Germinal center (tissue), 1 donor: ENCODE data around the gene PROSER2.

Source experiments
- DNase-seq: peaks from one replicate; pipeline ENCODE4 v3.0.0; 2012; ENCODE audit warnings: mixed read lengths, low spot score

PROSER2 gene

GRCh38 chr10:11823122-11823988, at the start of gene PROSER2:
TSS of gene PROSER2 (plus strand) at chr10:11823356. CDS start at chr10:11852078, 28,722 bp downstream.
- DNase-seq = peak; percentile 56

- no peak for DNase-seq
Measured at GRCh38 chr10:11773761-11774441, 49.3 kb upstream of the PROSER2 start.

GRCh38 chr10:11775412-11775811, 47.7 kb upstream of the PROSER2 start:
- no peak for DNase-seq

GRCh38 chr10:11776080-11776479, 47.1 kb upstream of the PROSER2 start:
- DNase-seq = no peak

- no peak for DNase-seq
Measured at GRCh38 chr10:11781114-11781513, 42.0 kb upstream of the PROSER2 start.

- DNase-seq = peak; percentile 59
Measured at GRCh38 chr10:11782793-11783557, 40.2 kb upstream of the PROSER2 start.

GRCh38 chr10:11783558-11783865, 39.6 kb upstream of the PROSER2 start:
- no peak for DNase-seq

- no peak for DNase-seq
Measured at GRCh38 chr10:11787374-11787773, 35.8 kb upstream of the PROSER2 start.

- DNase-seq = no peak
Measured at GRCh38 chr10:11787846-11788245, 35.3 kb upstream of the PROSER2 start.

GRCh38 chr10:11789306-11789705, 33.9 kb upstream of the PROSER2 start:
- no peak for DNase-seq

GRCh38 chr10:11789956-11790355, 33.2 kb upstream of the PROSER2 start:
- DNase-seq = no peak

- no peak for DNase-seq
Measured at GRCh38 chr10:11793762-11794479, 29.2 kb upstream of the PROSER2 start.

- DNase-seq = no peak
Measured at GRCh38 chr10:11794566-11794965, 28.6 kb upstream of the PROSER2 start.

GRCh38 chr10:11795101-11795920, 27.8 kb upstream of the PROSER2 start:
- DNase-seq = no peak

GRCh38 chr10:11796474-11796873, 26.7 kb upstream of the PROSER2 start:
- no peak for DNase-seq

GRCh38 chr10:11797281-11797680, 25.9 kb upstream of the PROSER2 start:
- DNase-seq = no peak

GRCh38 chr10:11797847-11798633, 25.1 kb upstream of the PROSER2 start:
- no peak for DNase-seq

GRCh38 chr10:11798845-11799735, 24.1 kb upstream of the PROSER2 start:
- DNase-seq = no peak

GRCh38 chr10:11799736-11800080, 23.4 kb upstream of the PROSER2 start:
- DNase-seq = no peak
